GM12801 (cell line): ENCODE results near the gene SLC29A1.

Experiments used
- TF ChIP-seq, protein P1 (sequence below): IDR thresholded peaks from one replicate; pipeline ENCODE4 v1.5.1; 2011; ENCODE audit warnings: control low read depth; ENCODE audit not compliant: insufficient read length; ENCODE audit errors: extremely low read depth

Gene SLC29A1

GRCh38 chr6:44226368-44227147 lies 3.2 kb downstream of the SLC29A1 start:
- TF ChIP-seq, protein P1, sequence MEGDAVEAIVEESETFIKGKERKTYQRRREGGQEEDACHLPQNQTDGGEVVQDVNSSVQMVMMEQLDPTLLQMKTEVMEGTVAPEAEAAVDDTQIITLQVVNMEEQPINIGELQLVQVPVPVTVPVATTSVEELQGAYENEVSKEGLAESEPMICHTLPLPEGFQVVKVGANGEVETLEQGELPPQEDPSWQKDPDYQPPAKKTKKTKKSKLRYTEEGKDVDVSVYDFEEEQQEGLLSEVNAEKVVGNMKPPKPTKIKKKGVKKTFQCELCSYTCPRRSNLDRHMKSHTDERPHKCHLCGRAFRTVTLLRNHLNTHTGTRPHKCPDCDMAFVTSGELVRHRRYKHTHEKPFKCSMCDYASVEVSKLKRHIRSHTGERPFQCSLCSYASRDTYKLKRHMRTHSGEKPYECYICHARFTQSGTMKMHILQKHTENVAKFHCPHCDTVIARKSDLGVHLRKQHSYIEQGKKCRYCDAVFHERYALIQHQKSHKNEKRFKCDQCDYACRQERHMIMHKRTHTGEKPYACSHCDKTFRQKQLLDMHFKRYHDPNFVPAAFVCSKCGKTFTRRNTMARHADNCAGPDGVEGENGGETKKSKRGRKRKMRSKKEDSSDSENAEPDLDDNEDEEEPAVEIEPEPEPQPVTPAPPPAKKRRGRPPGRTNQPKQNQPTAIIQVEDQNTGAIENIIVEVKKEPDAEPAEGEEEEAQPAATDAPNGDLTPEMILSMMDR: no peak

GRCh38 chr6:44227148-44227793 lies 3.9 kb downstream of the SLC29A1 start:
- TF ChIP-seq, protein P1: no peak

GRCh38 chr6:44228031-44228430 lies 4.6 kb downstream of the SLC29A1 start:
- TF ChIP-seq, protein P1: no peak

DNA sequence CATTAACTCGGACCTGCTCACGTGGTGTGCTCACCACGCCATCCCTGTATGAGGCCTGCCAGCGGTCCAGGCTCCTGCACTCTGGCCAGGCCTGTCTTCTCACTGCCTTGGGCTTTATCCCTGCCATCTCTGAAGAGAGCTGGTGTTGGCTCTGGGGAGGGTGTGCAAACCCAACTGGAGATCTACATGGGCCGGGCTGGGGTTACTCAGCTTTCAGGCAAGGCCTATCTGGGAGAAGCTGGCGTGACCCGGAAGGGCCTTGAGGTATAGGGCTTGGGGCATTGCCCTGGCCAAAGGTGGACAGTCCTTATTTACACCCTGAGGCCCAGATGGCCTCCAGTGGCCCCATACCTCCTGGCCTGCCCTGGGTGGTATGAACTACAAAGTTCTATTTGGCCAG lies 5.0 kb downstream of the SLC29A1 start:
- TF ChIP-seq, protein P1: no peak

DNA sequence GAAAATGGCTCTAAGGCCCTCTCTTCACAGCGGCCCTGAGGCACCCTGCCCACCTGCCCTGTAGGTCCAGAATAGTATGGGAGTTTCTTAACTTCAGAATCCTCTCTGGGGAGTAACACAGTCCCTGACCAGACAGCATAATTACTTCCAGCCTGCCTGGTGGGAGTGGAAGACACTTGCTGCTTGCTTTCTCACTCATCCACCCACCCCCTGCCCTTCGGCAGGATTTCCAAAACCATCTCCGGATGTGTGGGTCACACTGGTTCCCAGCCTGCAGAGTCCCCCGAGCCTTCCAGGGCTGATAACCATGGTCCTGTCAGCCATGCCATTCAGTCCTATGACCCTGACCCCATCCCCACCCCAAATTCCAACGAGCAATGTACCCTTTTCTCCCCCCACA lies 5.4 kb downstream of the SLC29A1 start:
- TF ChIP-seq, protein P1: no peak

- TF ChIP-seq, protein P1: no peak
Measured at GRCh38 chr6:44229376-44230033, 6.1 kb downstream of the SLC29A1 start.

DNA sequence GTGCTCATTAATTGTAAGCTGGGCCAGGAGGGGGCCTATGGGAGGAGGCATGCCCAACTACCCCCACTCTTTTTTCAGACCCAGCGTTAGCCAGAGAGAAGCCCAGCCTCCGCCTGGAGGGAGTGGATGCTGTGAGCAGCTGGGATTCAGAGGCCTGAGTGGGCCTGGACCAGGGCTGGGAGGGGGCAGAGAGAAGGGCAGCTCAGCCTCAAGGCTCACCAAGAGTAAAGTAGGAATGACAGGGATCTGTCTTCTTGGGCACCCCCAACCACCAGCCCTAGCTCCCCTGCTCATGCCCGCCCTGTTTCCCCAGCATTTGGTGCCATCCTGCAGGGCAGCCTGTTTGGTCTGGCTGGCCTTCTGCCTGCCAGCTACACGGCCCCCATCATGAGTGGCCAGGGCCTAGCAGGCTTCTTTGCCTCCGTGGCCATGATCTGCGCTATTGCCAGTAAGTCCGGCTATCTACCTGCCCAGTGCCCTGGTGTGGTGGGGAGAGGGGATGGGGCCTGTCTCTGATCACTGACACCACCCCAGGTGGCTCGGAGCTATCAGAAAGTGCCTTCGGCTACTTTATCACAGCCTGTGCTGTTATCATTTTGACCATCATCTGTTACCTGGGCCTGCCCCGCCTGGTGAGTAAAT lies 6.8 kb downstream of the SLC29A1 start:
- TF ChIP-seq, protein P1: no peak
